Neural progenitor cell (in vitro differentiated cells): ENCODE data around the gene PRKCH. TPM values are rescaled to one million over a fixed set of nuclear protein-coding genes. Genes with fewer than 3 reads are reported as not detected.

ENCODE experiments used
- DNase-seq: peaks from one replicate; pipeline ENCODE4 v3.0.0-alpha.2; 2016; ENCODE audit warnings: low spot score
- H2AFZ ChIP-seq: fragments of 200-600 bp; sonication (generic); replicated peaks from 2 replicates; pipeline ENCODE4 v1.6.1; 2016; ENCODE audit warnings: antibody characterized with exemption
- H3F3A ChIP-seq: fragments of 200-600 bp; sonication (generic); 2 replicates; pipeline ENCODE4 v1.6.1; 2016; ENCODE audit warnings: antibody characterized with exemption, low read depth
- H3K27ac ChIP-seq: fragments of 200-600 bp; sonication (generic); 2 replicates; pipeline ENCODE4 v1.5.1; 2016; ENCODE audit warnings: mild to moderate bottlenecking
- H3K27me3 ChIP-seq: fragments of 200-600 bp; sonication (generic); 2 replicates; pipeline ENCODE4 v1.6.1; 2016; ENCODE audit warnings: mild to moderate bottlenecking, moderate library complexity
- H3K36me3 ChIP-seq: fragments of 200-600 bp; sonication (generic); 2 replicates; pipeline ENCODE4 v1.5.1; 2016
- H3K4me1 ChIP-seq: fragments of 200-600 bp; sonication (generic); 2 replicates; pipeline ENCODE4 v1.6.1; 2016; ENCODE audit warnings: mixed run types
- H3K4me2 ChIP-seq: fragments of 200-600 bp; sonication (generic); 2 replicates; pipeline ENCODE4 v1.6.1; 2016
- H3K4me3 ChIP-seq: fragments of 200-600 bp; sonication (generic); 2 replicates; pipeline ENCODE4 v1.5.1; 2016
- H3K79me2 ChIP-seq: fragments of 200-600 bp; sonication (generic); 2 replicates; pipeline ENCODE4 v1.6.1; 2016; ENCODE audit warnings: low read depth
- H3K9ac ChIP-seq: fragments of 200-600 bp; sonication (generic); 2 replicates; pipeline ENCODE4 v1.6.1; 2016
- H3K9me3 ChIP-seq: fragments of 200-600 bp; sonication (generic); 2 replicates; pipeline ENCODE4 v1.5.1; 2016; ENCODE audit warnings: low read depth
- H4K20me1 ChIP-seq: fragments of 200-600 bp; sonication (generic); 2 replicates; pipeline ENCODE4 v1.6.1; 2016; ENCODE audit warnings: low read depth
- H3K27ac Mint-ChIP-seq: 3 replicates; pipeline ENCODE4 v1.8.0; 2021; ENCODE audit warnings: mixed read lengths
- H3K27me3 Mint-ChIP-seq: 2 replicates; pipeline ENCODE4 v1.8.0; 2022; ENCODE audit warnings: low read depth, mild to moderate bottlenecking, inconsistent platforms, moderate library complexity, mixed read lengths; ENCODE audit not compliant: insufficient read depth
- H3K36me3 Mint-ChIP-seq: 3 replicates; pipeline ENCODE4 v1.8.0; 2021; ENCODE audit warnings: mixed read lengths
- H3K4me1 Mint-ChIP-seq: 3 replicates; pipeline ENCODE4 v1.8.0; 2021; ENCODE audit warnings: mixed read lengths
- H3K4me3 Mint-ChIP-seq: 3 replicates; pipeline ENCODE4 v1.8.0; 2021; ENCODE audit warnings: mild to moderate bottlenecking, moderate library complexity, mixed read lengths
- H3K9me3 Mint-ChIP-seq: 3 replicates; pipeline ENCODE4 v1.8.0; 2020; ENCODE audit warnings: mixed read lengths
- CTCF ChIP-seq: fragments of 200-600 bp; sonication (generic); IDR thresholded peaks from 2 replicates; pipeline ENCODE4 v1.5.1; 2017; ENCODE audit warnings: antibody characterized with exemption, mild to moderate bottlenecking
- EZH2 ChIP-seq: fragments of 200-600 bp; sonication (generic); IDR thresholded peaks from 2 replicates; pipeline ENCODE4 v1.6.1; 2017; ENCODE audit warnings: antibody characterized with exemption, mild to moderate bottlenecking, moderate library complexity
- EZH2phosphoT487 ChIP-seq: fragments of 200-600 bp; sonication (generic); IDR thresholded peaks from 2 replicates; pipeline ENCODE4 v1.6.1; 2017; ENCODE audit warnings: antibody characterized with exemption
- total RNA-seq: library from RNA; depleted of rRNA; stranded (reverse); fragments of >200 nt; gene quantifications from 2 replicates; pipeline ENCODE4 v1.2.3, GENCODE V29; 2015; ENCODE audit warnings: low replicate concordance

The PRKCH gene
- total RNA-seq, 1 donor from 2014 or later = 1.3 TPM

GRCh38 chr14:61573748-61574513, 252.6 kb downstream of the PRKCH start:
- Histone ChIP-seq H3K9ac (no peak overlapping the region), H3K27me3 (peaks cover 12% of the 10 kb centered on the region), H3K79me2 (no peaks in the 10 kb centered on the region), H4K20me1 (no peaks in the 10 kb centered on the region), H3F3A (peaks cover 8% of the 10 kb centered on the region), H3K36me3 (no peaks in the 10 kb centered on the region), H3K4me2 (peak overlapping the region; percentile 24), H3K4me1 (peaks cover 40% of the 10 kb centered on the region), H3K9me3 (no peaks in the 10 kb centered on the region), H3K4me3 (no peak overlapping the region), H3K27ac (no peak overlapping the region), H2AFZ (no peak overlapping the region)
- no peak overlapping the region for H3K4me3 Mint-ChIP-seq
- no peak for TF ChIP-seq EZH2
- TF ChIP-seq CTCF = no peak
- no peak for TF ChIP-seq EZH2phosphoT487
- H3K27ac Mint-ChIP-seq = no peak overlapping the region
- peaks cover 7% of the 10 kb centered on the region for H3K27me3 Mint-ChIP-seq
- no peaks in the 10 kb centered on the region for H3K9me3 Mint-ChIP-seq
- H3K36me3 Mint-ChIP-seq = no peaks in the 10 kb centered on the region
- DNase-seq = no peak
- H3K4me1 Mint-ChIP-seq = peaks cover 20% of the 10 kb centered on the region

GRCh38 chr14:61574514-61574807, 253.1 kb downstream of the PRKCH start:
- no peaks in the 10 kb centered on the region for H4K20me1 ChIP-seq
- no peak overlapping the region for H3K4me3 ChIP-seq
- peaks cover 7% of the 10 kb centered on the region for H3K27me3 Mint-ChIP-seq
- H3F3A ChIP-seq = peaks cover 4% of the 10 kb centered on the region
- DNase-seq = peak; percentile 54
- H3K27me3 ChIP-seq = peaks cover 7% of the 10 kb centered on the region
- no peaks in the 10 kb centered on the region for H3K36me3 Mint-ChIP-seq
- no peaks in the 10 kb centered on the region for H3K9me3 ChIP-seq
- H3K79me2 ChIP-seq = no peaks in the 10 kb centered on the region
- TF ChIP-seq CTCF (no peak), EZH2phosphoT487 (no peak), EZH2 (no peak)
- H2AFZ ChIP-seq = no peak overlapping the region
- H3K4me1 ChIP-seq = peaks cover 35% of the 10 kb centered on the region
- peaks cover 15% of the 10 kb centered on the region for H3K4me1 Mint-ChIP-seq
- H3K9me3 Mint-ChIP-seq = no peaks in the 10 kb centered on the region
- H3K27ac Mint-ChIP-seq = no peak overlapping the region
- H3K4me2 ChIP-seq = peak overlapping the region; percentile 24
- no peak overlapping the region for H3K27ac ChIP-seq
- no peaks in the 10 kb centered on the region for H3K36me3 ChIP-seq
- no peak overlapping the region for H3K9ac ChIP-seq
- no peak overlapping the region for H3K4me3 Mint-ChIP-seq

GRCh38 chr14:61575126-61575525, 253.7 kb downstream of the PRKCH start:
- peaks cover 29% of the 10 kb centered on the region for H3K4me1 ChIP-seq
- Mint-ChIP-seq H3K4me3 (no peak overlapping the region), H3K36me3 (no peaks in the 10 kb centered on the region), H3K4me1 (peaks cover 11% of the 10 kb centered on the region), H3K27ac (no peak overlapping the region), H3K27me3 (peaks cover 7% of the 10 kb centered on the region), H3K9me3 (no peaks in the 10 kb centered on the region)
- H3K36me3 ChIP-seq = no peaks in the 10 kb centered on the region
- H3K79me2 ChIP-seq = no peaks in the 10 kb centered on the region
- no peaks in the 10 kb centered on the region for H4K20me1 ChIP-seq
- H3K9me3 ChIP-seq = no peaks in the 10 kb centered on the region
- no peak overlapping the region for H3K27ac ChIP-seq
- TF ChIP-seq CTCF = no peak
- no peak for TF ChIP-seq EZH2
- no peak for TF ChIP-seq EZH2phosphoT487
- no peak overlapping the region for H3K4me3 ChIP-seq
- no peak for DNase-seq
- no peak overlapping the region for H3K4me2 ChIP-seq
- H2AFZ ChIP-seq = no peak overlapping the region
- peaks cover 4% of the 10 kb centered on the region for H3F3A ChIP-seq
- peaks cover under 1% of the 10 kb centered on the region for H3K27me3 ChIP-seq
- no peak overlapping the region for H3K9ac ChIP-seq
